Prostate gland (tissue), 2 donors: ENCODE measurements around the gene SELENOO. TPM values are rescaled to one million over a fixed set of nuclear protein-coding genes. Genes with fewer than 3 reads are reported as not detected.
A peak's percentile ranks its signal among the peaks of the same experiment; 100 is the strongest.

Source experiments
- DNase-seq: peaks from one replicate; pipeline ENCODE4 v3.0.0-alpha.2; 2019; ENCODE audit warnings: low spot score
- H3K27ac ChIP-seq, 2 donors: fragments of 200-600 bp; sonication (generic); 2 replicates each; pipeline ENCODE4 v1.5.1; 2017 to 2019
- H3K27me3 ChIP-seq: fragments of 200-600 bp; sonication (generic); replicated peaks from 2 replicates; pipeline ENCODE4 v1.5.1; 2019; ENCODE audit not compliant: insufficient read depth
- H3K36me3 ChIP-seq, 2 donors: fragments of 200-600 bp; sonication (generic); 1 replicate in 1 of 2; 2 replicates in 1 of 2; pipeline versions ENCODE4 v1.5.1 to v1.8.1; 2017 to 2019
- H3K4me1 ChIP-seq: fragments of 200-600 bp; sonication (generic); replicated peaks from 2 replicates; pipeline ENCODE4 v1.5.1; 2019
- H3K4me3 ChIP-seq, 2 donors: fragments of 200-600 bp; sonication (generic); 2 replicates each; pipeline ENCODE4 v1.5.1; 2017 to 2019
- H3K9me3 ChIP-seq: fragments of 200-600 bp; sonication (generic); 2 replicates; pipeline ENCODE4 v1.5.1; 2017
- POLR2A ChIP-seq: fragments of 450-650 bp; IDR thresholded peaks from one replicate; pipeline ENCODE4 v1.6.1; 2016; ENCODE audit warnings: antibody characterized with exemption, mild to moderate bottlenecking
- POLR2AphosphoS5 ChIP-seq: sonication (generic); formaldehyde crosslinking; IDR thresholded peaks from one replicate; pipeline ENCODE4 v1.6.1; 2017; ENCODE audit warnings: antibody characterized with exemption
- WGBS: methylation state at CpG from one replicate; pipeline ENCODE4 v1.1.5; 2018; 5-methylcytosine and 5-hydroxymethylcytosine counted together
- intact Hi-C: fragments of 100-400 bp; cut with DNase I; formaldehyde crosslinking; loops from one replicate; pipeline ENCODE4 v1.14.2; 2022
- total RNA-seq, 2 donors: library from RNA; depleted of rRNA; stranded (reverse); fragments of >200 nt; gene quantifications; one replicate each; pipeline ENCODE4 v1.1.0, GENCODE V29; 2016
- TF ChIP-seq, protein P1 (sequence below), 4 experiments: fragments of 200-600 bp in 2 of 4; fragments of 450-650 bp in 2 of 4; sonication (generic) in 2 of 4; IDR thresholded peaks; 1 replicate in 3 of 4; 2 replicates in 1 of 4; pipeline ENCODE4 v1.5.1; 2016 to 2019; ENCODE audit warnings: antibody characterized with exemption in 4 of 4, mild to moderate bottlenecking in 2 of 4, moderate library complexity in 2 of 4

SELENOO gene
- total RNA-seq, 2 donors from 2014 or later, result 51.8 to 58.5 TPM

DNA sequence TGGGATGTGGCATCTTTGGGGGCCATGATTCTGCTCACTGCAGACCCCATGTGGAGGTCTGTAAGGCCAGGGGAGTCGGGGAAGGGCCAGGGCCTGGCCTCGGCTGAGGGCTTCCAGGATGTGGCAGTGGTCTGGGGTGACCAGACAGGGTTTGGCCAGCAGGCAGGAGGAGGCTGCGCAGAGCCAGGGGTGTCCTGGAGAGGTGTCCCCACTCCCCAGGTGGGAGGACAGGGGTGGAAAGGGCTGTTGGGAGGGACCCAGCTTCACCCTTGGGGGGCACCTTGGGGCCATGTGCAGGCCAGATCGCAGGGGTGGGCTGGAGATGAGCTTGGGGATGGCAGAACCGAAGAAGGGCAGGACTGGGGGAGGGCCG, 26.8 kb upstream of the SELENOO start:
- 96% methylated on average over 6 of the region's 6 CpGs for WGBS
- Histone ChIP-seq H3K27ac (no peak overlapping the region), H3K4me1 (no peaks in the 10 kb centered on the region), H3K9me3 (no peaks in the 10 kb centered on the region), H3K27me3 (no peaks in the 10 kb centered on the region), H3K4me3 (no peak overlapping the region), H3K36me3 (no peaks in the 10 kb centered on the region)
- intact Hi-C loops, result no loop called here
- no peak for TF ChIP-seq POLR2AphosphoS5
- TF ChIP-seq, protein P1, sequence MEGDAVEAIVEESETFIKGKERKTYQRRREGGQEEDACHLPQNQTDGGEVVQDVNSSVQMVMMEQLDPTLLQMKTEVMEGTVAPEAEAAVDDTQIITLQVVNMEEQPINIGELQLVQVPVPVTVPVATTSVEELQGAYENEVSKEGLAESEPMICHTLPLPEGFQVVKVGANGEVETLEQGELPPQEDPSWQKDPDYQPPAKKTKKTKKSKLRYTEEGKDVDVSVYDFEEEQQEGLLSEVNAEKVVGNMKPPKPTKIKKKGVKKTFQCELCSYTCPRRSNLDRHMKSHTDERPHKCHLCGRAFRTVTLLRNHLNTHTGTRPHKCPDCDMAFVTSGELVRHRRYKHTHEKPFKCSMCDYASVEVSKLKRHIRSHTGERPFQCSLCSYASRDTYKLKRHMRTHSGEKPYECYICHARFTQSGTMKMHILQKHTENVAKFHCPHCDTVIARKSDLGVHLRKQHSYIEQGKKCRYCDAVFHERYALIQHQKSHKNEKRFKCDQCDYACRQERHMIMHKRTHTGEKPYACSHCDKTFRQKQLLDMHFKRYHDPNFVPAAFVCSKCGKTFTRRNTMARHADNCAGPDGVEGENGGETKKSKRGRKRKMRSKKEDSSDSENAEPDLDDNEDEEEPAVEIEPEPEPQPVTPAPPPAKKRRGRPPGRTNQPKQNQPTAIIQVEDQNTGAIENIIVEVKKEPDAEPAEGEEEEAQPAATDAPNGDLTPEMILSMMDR (IDR thresholded peaks at IDR 0.05), result no peak
- DNase-seq, result no peak

DNA sequence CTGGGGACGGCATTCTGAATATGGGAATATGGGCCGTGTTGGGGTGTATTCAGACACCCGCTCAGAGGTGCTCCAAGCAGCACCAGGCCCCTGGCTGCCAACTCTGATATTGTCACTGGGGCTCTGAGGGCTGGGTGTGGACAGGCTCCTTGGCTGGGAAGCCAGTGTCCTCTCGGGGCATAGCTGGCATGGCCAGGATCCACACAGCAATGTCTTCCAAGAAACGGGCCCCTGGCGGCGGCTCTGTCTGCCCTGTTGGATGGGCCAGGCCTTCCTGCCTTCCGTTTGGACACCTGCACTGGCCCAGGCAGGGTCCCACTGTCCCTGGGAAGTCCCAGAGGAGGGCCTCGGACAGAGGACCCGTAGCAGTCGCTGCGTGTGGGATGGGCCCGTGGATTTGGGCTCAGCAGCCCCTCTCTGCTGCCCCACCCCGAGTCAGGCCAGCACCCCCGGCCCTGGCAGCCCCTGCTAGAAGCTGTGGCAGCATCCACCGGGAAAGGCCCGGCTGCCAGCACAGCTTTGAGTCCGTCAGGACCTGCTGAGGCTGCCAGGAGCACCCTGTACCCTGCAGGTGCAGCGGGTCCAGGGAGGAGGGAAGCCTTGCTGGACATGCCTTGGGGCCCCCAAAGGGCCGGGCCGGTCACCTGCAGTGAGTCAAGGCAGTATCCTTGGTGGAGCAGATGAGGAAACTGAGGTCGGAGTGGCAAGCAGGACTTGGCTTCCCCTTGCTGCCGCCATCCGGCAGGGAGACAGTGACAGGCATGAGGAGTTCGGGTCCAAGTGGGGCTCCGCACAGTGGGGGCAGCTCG, 26.2 kb upstream of the SELENOO start:
- intact Hi-C loops, result no loop called here
- no peaks in the 10 kb centered on the region for H3K9me3 ChIP-seq
- no peaks in the 10 kb centered on the region for H3K36me3 ChIP-seq
- no peaks in the 10 kb centered on the region for H3K27me3 ChIP-seq
- no peak for DNase-seq
- no peaks in the 10 kb centered on the region for H3K4me1 ChIP-seq
- no peak overlapping the region for H3K4me3 ChIP-seq
- no peak overlapping the region for H3K27ac ChIP-seq
- WGBS, result 82% methylated on average over 26 of the region's 27 CpGs
- TF ChIP-seq, protein P1 (IDR thresholded peaks at IDR 0.05), result peak in 1 of 4 experiments; percentile 15
- TF ChIP-seq POLR2A (no peak), POLR2AphosphoS5 (no peak)

DNA sequence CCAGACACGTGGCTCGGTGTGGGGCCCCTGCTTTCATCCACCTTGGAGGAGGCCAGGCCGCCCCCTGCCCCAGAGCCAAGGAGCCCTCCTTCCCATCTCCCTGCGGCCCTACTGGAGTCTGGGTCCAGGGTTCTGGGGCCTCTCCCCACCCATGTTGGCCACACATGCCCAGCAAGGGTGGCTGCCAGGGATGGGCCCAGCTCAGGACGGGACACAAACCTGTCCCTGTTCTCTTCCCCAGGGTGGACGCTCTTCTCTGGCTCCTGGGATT, 25.7 kb upstream of the SELENOO start:
- Histone ChIP-seq H3K27me3 (no peaks in the 10 kb centered on the region), H3K4me3 (no peak overlapping the region), H3K4me1 (no peaks in the 10 kb centered on the region), H3K27ac (no peak overlapping the region), H3K9me3 (no peaks in the 10 kb centered on the region), H3K36me3 (no peaks in the 10 kb centered on the region)
- 79% methylated on average over 4 of the region's 6 CpGs for WGBS
- intact Hi-C loops, result no loop called here
- TF ChIP-seq, protein P1 (IDR thresholded peaks at IDR 0.05), result no peak
- no peak for TF ChIP-seq POLR2A
- TF ChIP-seq POLR2AphosphoS5, result no peak
- DNase-seq, result no peak

DNA sequence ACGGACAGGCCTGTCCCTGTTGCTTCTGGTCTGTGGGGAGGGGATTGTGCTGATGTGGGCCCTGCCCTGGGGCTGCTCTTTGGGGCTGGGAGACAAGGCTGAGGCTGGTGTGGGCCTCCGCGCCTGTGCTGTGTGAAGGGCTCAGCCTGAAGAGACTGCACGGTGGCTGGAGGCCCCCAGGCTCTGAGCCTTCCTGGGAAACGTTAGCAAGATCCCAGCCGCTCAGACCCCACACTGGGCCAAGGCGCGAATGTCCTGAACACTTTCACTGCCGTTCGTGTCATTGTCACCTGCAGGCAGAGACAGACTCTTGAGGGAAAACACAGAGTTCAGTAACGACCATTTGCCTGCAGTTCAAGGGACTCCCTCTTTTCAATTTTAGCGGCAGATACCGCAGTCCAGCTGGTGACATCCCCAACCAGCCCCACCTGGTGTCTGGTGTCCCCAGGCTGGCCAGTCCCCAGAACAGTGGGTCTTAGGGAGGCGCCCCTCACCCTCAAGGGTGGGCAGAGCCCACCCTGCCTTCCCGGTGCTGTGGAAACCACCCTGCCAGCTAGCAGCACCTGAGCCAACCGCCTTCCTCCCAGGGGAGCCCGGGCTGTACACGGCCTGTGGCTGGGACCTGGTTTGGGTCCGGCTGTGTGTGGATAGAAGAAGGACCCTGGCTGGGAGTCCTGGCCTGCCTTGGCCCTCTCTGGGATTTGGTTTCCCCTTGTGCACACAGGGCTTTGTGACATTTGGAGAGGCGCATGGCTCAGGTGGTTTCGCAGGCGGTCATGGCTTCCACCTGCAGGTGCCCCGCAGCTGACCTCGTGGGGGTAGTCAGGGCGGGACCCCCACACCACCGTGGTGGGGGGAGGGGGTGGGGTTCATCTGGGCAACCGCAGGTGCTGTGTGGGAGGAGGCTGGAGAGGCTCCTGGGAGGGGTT, 24.6 kb upstream of the SELENOO start:
- Histone ChIP-seq H3K4me3 (no peak overlapping the region), H3K27ac (no peak overlapping the region), H3K36me3 (no peaks in the 10 kb centered on the region), H3K4me1 (no peaks in the 10 kb centered on the region), H3K9me3 (no peaks in the 10 kb centered on the region), H3K27me3 (no peaks in the 10 kb centered on the region)
- 76% methylated on average over 23 of the region's 27 CpGs for WGBS
- TF ChIP-seq, protein P1 (IDR thresholded peaks at IDR 0.05), result no peak
- no peak for TF ChIP-seq POLR2AphosphoS5
- no peak for TF ChIP-seq POLR2A
- intact Hi-C loops, result no loop called here
- DNase-seq, result no peak
